ENCODE results near the gene IL20RB. TPM values are rescaled to one million over a fixed set of nuclear protein-coding genes. Genes with fewer than 3 reads are reported as not detected.

The IL20RB gene
- total and polyA plus RNA-seq, 2 of the 13 experiments (the other 11 are each of a cell fraction or from before 2014, with no cell fraction given) = 0.22 to 0.32 TPM

DNA sequence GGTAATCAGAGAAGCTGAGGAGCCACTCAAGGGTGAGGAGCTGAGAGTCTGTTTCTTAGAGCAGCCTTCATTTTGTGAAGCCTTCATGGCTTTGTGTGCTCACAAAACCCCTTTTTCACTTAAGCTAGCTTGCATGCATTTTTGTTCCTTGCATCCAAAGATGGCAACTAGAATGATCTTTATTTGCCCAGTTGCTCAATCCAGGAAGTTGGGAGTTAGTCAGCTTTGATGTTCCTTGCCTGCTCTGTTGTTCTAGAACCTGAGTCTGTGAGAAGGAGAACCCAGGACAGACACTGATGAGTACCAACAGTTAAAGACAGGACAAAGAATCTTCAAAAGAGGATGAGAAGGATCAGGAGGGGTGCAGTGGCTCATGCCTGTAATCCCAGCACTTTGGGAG, 81.8 kb downstream of the IL20RB start (continued):
- TF ChIP-seq, protein P1, sequence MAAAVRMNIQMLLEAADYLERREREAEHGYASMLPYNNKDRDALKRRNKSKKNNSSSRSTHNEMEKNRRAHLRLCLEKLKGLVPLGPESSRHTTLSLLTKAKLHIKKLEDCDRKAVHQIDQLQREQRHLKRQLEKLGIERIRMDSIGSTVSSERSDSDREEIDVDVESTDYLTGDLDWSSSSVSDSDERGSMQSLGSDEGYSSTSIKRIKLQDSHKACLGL (CRISPR knock-in tag; IDR thresholded peaks at IDR 0.05) = no peak
- TF ChIP-seq, protein P2, sequence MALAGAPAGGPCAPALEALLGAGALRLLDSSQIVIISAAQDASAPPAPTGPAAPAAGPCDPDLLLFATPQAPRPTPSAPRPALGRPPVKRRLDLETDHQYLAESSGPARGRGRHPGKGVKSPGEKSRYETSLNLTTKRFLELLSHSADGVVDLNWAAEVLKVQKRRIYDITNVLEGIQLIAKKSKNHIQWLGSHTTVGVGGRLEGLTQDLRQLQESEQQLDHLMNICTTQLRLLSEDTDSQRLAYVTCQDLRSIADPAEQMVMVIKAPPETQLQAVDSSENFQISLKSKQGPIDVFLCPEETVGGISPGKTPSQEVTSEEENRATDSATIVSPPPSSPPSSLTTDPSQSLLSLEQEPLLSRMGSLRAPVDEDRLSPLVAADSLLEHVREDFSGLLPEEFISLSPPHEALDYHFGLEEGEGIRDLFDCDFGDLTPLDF (CRISPR knock-in tag; IDR thresholded peaks at IDR 0.05) = no peak
- TF ChIP-seq ESRRA (CRISPR knock-in tag; IDR thresholded peaks at IDR 0.05; ENCODE audit: low read depth) = no peak
- TF ChIP-seq, protein P3, sequence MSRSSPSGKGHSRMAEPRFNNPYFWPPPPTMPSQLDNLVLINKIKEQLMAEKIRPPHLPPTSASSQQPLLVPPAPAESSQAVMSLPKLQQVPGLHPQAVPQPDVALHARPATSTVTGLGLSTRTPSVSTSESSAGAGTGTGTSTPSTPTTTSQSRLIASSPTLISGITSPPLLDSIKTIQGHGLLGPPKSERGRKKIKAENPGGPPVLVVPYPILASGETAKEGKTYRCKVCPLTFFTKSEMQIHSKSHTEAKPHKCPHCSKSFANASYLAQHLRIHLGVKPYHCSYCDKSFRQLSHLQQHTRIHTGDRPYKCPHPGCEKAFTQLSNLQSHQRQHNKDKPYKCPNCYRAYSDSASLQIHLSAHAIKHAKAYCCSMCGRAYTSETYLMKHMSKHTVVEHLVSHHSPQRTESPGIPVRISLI (CRISPR knock-in tag; IDR thresholded peaks at IDR 0.05; ENCODE audit: borderline replicate concordance) = no peak
- no peak for TF ChIP-seq BCL6 (CRISPR knock-in tag; IDR thresholded peaks at IDR 0.05)
- TF ChIP-seq, protein P4, sequence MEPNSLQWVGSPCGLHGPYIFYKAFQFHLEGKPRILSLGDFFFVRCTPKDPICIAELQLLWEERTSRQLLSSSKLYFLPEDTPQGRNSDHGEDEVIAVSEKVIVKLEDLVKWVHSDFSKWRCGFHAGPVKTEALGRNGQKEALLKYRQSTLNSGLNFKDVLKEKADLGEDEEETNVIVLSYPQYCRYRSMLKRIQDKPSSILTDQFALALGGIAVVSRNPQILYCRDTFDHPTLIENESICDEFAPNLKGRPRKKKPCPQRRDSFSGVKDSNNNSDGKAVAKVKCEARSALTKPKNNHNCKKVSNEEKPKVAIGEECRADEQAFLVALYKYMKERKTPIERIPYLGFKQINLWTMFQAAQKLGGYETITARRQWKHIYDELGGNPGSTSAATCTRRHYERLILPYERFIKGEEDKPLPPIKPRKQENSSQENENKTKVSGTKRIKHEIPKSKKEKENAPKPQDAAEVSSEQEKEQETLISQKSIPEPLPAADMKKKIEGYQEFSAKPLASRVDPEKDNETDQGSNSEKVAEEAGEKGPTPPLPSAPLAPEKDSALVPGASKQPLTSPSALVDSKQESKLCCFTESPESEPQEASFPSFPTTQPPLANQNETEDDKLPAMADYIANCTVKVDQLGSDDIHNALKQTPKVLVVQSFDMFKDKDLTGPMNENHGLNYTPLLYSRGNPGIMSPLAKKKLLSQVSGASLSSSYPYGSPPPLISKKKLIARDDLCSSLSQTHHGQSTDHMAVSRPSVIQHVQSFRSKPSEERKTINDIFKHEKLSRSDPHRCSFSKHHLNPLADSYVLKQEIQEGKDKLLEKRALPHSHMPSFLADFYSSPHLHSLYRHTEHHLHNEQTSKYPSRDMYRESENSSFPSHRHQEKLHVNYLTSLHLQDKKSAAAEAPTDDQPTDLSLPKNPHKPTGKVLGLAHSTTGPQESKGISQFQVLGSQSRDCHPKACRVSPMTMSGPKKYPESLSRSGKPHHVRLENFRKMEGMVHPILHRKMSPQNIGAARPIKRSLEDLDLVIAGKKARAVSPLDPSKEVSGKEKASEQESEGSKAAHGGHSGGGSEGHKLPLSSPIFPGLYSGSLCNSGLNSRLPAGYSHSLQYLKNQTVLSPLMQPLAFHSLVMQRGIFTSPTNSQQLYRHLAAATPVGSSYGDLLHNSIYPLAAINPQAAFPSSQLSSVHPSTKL (CRISPR knock-in tag; IDR thresholded peaks at IDR 0.05) = peak; percentile 25; the same call in 1 of the 2 replicates
- TF ChIP-seq, protein P5, sequence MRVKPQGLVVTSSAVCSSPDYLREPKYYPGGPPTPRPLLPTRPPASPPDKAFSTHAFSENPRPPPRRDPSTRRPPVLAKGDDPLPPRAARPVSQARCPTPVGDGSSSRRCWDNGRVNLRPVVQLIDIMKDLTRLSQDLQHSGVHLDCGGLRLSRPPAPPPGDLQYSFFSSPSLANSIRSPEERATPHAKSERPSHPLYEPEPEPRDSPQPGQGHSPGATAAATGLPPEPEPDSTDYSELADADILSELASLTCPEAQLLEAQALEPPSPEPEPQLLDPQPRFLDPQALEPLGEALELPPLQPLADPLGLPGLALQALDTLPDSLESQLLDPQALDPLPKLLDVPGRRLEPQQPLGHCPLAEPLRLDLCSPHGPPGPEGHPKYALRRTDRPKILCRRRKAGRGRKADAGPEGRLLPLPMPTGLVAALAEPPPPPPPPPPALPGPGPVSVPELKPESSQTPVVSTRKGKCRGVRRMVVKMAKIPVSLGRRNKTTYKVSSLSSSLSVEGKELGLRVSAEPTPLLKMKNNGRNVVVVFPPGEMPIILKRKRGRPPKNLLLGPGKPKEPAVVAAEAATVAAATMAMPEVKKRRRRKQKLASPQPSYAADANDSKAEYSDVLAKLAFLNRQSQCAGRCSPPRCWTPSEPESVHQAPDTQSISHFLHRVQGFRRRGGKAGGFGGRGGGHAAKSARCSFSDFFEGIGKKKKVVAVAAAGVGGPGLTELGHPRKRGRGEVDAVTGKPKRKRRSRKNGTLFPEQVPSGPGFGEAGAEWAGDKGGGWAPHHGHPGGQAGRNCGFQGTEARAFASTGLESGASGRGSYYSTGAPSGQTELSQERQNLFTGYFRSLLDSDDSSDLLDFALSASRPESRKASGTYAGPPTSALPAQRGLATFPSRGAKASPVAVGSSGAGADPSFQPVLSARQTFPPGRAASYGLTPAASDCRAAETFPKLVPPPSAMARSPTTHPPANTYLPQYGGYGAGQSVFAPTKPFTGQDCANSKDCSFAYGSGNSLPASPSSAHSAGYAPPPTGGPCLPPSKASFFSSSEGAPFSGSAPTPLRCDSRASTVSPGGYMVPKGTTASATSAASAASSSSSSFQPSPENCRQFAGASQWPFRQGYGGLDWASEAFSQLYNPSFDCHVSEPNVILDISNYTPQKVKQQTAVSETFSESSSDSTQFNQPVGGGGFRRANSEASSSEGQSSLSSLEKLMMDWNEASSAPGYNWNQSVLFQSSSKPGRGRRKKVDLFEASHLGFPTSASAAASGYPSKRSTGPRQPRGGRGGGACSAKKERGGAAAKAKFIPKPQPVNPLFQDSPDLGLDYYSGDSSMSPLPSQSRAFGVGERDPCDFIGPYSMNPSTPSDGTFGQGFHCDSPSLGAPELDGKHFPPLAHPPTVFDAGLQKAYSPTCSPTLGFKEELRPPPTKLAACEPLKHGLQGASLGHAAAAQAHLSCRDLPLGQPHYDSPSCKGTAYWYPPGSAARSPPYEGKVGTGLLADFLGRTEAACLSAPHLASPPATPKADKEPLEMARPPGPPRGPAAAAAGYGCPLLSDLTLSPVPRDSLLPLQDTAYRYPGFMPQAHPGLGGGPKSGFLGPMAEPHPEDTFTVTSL (CRISPR knock-in tag; IDR thresholded peaks at IDR 0.05; ENCODE audit: borderline replicate concordance) = no peak
- TF ChIP-seq ELF3 (CRISPR knock-in tag; IDR thresholded peaks at IDR 0.05) = 0 out of 2 replicates have a peak, but pooled peaks have one; percentile 12
- TF ChIP-seq SRF (IDR thresholded peaks at IDR 0.05; ENCODE audit: low read depth, low read length) = no peak
- no peak for TF ChIP-seq ZNF891 (CRISPR knock-in tag; IDR thresholded peaks at IDR 0.05)
- peak; percentile 63 for TF ChIP-seq ELF1 (CRISPR knock-in tag; IDR thresholded peaks at IDR 0.05)

Data from HepG2 (cell line).